NCI-H2029 (cell line): Measurements from ENCODE around the gene CEBPB.
"Not testable (repeated sequence)": the region's sequence is repeated elsewhere in the genome, so short reads cannot be mapped to it uniquely, and the experiment has no call there.

Experiments used
- DNase-seq: peaks from one replicate; lab custom pipeline; 2025; lab: John Stamatoyannopoulos, UW

CEBPB gene

DNA sequence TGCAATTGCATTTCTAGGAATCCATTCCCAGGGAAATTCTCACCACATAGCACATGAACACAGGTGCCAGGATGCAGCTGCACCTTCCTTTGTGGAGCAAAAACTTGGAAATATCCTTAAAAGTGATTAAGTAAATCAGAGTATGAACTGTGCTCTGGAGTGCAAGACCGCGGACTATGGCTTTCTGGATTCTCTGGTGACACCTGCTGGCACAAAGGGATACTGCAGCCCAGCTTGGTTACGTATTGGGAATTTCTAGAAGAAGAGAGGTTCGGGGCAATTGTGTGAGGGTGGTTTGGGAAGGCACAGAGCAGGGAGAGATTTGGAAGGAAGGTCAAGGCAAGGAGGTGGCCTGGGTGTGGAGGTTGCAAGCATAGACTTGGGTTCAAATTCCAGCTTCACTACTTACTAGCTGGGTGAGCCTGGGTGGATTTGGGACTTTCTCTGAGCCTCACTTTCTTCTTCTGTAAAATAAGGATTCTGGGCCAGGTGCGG, 21.3 kb upstream of the CEBPB start:
- peak; percentile 41 for DNase-seq

DNA sequence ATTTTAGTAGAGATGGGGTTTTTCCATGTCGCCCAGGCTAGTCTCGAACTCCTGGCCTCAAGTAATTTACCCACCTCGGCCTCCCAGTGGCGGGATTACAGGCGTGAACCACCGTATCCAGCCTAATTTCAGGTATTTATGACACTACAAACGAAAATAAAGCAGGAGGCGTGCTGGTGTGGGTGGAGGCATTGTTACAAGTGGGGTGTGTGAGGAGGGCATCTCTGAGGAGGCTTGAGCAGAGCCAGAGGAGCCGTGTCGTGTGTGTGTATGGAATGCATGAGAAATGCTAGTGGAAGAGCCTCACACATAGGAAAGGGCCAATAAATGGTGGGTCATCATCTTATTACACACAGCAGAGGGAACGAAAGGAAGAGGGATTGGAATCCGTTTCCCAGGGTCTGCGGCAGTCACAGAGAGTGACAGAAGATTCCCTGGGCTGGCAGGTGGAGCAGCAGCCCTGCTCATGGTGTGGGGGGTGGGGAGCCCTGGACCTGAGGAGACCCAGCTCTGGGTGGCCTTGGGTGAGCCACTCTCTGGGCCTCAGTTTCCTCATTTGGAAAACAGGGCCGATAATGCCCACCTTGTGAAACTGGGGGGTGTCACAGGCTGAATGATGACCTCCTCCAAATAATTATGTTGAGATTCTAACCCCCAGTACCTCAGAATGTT, 19.9 kb upstream of the CEBPB start:
- no peak for DNase-seq

DNA sequence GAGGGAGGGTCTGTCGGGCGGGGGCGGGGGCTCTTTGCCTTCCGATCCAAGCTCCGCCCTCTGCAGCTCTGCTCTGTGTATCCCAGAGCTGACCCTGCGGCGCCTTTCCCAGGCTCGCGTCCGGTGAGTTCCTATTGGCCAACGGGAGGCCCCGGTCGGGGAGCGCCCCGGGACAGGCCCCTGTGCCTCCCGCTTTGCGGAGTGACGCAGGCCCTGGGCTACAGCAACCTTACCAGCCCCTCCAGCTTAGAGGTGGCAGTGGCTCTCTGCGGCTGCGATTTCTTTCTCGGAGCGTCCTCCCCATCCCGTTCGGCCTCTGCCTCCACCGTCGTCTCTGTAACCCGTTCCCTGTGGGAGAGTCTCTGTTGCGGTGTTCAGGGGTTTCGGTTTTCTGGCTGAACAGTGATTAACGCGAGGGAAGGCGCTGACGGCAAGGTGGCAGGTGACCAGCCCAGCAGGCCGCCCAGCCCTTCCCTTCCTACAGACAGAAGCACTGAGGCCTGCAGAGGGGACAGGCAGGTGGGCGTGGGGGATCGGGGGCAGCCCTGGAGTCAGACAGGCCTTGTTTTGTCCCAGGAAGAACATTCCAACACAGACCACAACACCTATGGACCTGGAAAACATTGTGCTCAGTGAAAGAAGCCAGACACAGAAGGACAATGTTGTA, 18.1 kb upstream of the CEBPB start:
- no peak for DNase-seq

DNA sequence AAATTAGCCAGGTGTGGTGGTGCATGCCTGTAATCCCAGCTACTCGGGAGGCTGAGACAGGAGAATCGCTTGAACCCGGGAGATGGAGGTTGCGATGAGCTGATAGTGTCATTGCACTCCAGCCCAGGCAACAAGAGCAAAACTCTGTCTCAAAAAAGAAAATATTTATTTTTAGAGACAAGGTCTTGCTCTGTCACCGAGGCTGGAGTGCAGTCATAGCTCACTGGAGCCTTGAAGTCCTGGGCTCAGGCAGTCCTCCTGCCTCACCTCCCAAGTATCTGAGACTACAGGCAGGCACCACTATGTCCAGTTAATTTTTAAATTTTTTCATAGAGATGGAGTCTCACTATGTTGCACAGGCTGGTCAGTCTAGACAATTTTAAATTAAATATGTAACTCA, 16.2 kb upstream of the CEBPB start:
- DNase-seq: no peak

DNA sequence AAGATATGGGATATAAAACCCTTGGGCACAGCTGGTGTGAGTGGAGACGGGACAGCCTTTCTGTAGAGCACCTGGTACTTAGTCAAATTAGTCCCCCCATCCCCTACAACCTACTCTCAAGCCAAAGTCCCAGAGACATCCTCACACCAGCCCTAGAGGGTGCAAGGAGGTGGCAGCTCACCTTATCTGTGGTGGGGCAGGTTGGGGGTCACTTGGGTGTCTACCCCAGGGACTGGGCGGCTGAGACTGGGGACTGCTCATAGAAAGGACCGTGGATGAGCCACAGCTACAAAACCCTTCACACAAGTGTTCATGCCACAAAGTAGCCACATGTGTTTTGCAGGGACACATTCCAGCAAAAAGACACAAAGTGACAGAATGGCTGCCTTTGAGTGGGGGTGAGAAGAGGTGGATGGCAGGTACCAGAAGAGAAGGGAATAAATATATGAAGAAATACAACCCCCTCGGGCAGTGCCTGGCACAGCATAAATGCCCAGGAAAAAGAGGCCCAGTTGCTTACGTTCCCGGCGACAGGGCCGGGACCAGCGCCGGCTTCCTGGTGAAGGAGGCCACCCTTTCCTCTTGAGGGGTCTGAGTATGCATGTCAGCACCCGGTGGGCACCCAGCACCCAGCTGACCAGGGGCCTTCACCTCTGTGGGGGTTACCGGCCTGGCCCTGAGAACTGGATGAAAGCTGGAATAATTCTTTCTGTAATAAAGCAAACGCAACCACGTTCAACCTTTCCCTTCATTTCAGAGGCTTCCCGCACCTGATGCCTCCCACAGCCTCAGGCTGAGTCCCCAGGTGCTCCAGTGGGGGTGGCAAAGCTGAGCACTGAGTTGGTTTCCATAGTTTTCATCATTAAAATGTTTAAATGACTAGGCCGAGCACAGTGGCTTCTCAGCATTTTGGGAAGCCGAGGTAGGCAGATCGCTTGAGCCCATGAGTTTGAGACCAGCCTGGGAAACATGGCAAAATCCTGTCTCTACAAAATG, 14.4 kb upstream of the CEBPB start:
- DNase-seq: no peak

DNA sequence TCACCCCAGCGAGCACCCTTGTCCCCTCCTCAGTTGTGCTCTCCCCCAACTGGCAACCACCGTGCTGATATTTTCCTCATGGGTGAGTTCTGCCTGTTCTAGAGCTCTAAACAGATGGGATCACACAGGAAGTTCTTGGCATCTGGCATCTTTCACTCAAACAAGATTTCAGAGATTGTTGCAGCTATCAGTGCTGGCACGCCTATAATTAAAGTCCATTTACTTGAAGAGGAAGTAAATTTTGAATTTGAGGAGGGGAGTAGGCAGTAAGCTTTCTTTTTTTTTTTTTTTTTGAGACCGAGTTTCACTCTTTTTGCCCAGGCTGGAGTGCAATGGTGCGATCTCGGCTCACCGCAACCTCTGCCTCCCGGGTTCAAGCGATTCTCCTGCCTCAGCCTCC, 12.0 kb upstream of the CEBPB start:
- not testable (repeated sequence) for DNase-seq

DNA sequence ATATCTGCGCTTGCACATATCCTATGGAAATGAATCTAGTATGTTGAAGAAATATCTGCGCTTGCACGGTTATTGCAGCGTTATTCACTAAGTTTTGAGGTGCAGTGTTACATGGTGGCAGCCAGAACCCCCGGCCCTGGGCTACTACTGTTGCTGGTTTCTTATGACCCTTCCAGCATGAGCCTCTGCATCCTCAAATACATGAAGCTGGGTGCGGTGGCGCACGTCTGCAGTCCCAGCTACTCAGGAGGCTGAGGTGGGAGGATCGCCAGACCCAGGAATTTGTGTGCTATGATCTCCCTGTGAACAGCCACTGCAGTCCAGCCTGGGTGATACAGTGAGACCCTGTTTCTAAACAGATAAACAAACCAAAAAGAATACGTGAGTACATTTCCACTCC, 9.3 kb upstream of the CEBPB start:
- no peak for DNase-seq

DNA sequence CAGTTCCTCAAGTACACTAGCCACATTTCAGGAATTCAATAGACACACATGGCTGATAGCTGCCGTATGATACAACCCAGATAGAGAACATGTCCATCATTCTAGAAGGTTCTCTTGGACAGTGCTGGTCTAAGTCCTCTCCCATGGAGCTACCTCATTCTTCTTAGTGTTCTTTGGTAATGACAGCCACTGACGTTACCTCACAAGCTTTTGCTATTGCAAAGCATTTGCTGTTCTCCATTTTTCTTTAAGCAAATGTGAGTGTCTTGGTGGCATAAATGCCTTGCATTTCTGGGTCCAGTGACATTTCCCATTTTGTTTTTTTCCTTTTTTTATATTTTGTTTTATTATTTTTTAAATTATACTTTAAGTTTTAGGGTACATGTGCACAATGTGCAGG, 8.3 kb upstream of the CEBPB start:
- no peak for DNase-seq

DNA sequence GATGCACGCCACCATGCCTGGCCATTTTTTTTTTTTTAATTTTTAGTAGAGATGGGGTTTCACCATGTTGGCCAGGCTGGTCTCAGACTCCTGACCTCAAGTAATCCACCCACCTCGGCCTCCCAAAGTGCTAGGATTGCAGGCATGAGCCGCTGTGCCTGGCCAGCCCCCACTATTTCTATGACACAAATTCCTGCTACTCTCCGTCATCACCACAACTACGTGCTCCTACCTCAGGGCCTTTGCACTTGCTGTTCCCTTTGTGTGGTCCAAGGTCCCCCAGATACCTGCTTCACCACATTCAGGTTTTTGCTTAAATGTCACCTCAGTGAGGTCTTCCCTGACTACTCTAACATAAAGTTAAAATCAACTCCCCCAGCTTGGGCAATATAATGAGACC, 5.2 kb upstream of the CEBPB start:
- DNase-seq: no peak

DNA sequence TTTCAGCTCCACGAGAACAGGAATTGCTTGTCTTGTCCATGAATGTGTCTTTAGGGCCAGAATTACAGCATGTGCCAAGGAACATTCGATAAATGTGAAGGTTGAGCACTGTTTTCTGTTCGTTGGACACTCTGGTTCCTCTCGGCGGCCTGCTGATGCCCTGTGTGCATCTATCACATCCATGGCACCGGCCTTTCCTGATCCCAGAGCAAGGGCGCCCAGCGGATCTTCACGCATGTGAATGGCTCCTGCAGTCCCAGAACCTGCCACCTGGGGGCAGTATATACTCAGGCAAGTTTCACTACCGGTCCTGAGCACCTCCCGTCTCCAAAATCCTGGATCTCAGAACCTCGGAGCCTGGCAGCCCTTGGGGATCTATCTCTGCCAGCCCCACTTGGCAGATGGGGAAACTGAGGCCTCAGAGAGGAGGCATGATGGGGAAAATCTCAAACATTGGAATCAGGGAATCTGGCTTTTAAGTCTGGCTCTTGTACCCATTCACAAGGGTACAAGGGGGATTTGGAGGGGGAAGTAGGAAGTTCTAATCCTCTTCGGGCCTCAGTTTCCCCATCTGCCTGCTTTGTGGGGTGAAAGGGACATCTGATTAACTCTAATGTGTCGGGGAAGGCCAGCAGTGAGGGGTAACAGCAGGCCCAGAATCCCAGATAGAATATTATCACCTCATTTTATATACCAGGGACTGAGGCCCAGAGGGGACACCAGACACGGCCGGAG, 4.3 kb upstream of the CEBPB start:
- DNase-seq: peak; percentile 83

DNA sequence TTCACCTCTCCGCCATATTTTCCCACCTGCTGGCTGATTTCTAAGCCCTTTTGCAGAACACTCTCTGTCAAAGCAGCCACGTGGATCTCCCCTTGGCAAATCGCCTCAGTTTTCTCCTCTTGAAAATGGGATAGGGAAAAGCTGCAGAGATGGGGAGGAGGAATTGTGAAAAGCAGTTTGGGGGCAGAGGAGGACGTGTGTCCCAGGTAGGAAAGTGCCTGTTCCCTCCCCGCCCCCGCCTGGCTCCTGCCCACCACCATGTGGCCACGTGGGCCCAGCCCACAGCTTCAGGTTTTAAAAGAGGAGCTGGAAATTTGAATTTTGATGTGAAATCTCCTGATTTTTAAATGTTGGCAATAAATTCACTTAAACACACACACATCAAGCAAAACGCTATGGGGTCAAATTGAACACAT, 3.6 kb upstream of the CEBPB start:
- DNase-seq: no peak

DNA sequence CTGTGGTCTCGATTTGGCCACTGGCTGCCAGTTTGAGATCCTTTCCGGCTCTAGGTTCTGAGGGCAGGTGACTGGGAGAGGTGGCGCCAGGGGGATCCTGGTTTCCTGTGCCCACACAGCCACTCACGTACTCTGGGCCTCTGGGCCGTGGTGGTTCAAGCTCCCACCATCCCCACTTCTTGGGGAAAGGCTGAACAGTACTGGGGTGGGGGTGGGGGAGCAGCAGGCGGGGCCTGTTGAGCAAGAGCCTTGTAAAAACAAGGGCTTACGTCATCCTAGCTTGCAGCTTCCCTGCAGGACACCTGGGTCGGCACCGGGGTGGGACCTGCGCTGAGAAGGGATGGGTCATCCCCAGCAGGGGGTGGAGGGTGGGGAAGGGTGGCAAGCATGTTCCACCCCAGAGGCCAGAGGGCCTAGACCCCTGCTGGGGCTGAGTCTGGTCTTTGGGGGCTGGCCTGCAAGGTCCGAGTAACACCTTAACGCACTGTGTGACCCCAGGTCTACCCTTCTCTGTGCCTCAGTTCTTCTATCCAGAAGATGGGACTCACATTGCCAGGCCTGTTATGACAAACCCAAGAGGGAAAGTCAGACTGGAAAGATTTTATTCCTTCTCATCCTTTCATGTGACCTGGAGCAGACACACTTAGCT, 3.1 kb upstream of the CEBPB start:
- DNase-seq: no peak

DNA sequence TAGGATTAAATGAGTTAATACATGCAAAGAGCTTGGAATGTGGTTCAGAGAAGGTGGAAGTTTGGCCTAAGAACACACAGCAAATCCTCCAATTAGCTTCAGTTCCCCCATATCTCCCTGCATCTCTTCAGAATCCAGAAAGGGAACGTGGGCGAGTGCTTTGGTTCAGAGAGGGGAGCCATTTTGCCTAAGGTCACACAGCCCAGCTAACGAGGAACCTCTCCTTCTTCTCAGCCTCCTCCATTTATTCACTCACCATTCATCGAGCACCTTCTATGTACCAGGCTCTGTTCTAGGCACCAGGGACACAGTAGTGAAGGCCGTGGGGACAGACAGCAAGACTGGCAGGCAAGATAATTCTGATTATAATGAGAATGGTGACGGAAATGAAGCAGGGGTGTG, 2.3 kb upstream of the CEBPB start:
- DNase-seq: no peak

DNA sequence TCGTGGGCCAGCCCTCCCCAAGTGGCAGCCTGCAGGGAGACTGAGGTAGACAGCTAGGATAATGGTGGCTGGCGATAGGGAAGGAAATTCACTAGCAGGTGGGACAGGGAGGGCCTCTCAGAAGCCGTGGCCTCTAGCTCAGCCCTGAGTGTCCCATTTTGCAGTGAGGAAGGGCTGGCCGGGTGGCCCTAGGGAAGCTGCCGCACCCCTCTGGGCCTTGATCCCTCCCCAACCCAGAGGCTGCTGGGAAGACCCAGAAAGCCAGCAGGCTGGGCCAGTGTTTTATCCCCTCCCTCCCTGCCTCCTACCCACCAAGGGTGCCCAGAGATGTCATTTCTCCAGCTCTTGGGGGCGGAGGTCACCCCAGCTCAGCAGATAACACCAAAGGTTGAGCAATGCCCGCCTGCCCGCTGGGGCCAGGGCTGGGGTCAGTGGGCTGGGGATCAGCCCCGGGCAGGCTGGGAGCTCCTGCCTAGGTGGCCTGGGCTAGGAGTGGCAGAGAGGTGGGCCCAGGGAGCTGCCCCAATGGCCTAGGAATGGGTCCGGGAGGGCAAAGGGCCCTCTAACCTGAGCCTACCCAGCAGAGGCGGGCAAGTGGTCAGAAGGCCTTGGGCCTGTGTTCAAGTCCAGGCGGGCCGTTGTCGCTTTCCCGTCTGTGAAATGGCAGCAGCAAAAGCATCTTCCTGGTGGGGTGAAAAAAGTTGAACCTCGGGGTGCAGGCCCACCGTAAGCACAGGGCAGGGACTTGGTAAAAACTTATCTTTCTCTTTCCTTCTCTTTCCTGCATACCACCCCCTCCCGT, 1.6 kb upstream of the CEBPB start:
- no peak for DNase-seq

DNA sequence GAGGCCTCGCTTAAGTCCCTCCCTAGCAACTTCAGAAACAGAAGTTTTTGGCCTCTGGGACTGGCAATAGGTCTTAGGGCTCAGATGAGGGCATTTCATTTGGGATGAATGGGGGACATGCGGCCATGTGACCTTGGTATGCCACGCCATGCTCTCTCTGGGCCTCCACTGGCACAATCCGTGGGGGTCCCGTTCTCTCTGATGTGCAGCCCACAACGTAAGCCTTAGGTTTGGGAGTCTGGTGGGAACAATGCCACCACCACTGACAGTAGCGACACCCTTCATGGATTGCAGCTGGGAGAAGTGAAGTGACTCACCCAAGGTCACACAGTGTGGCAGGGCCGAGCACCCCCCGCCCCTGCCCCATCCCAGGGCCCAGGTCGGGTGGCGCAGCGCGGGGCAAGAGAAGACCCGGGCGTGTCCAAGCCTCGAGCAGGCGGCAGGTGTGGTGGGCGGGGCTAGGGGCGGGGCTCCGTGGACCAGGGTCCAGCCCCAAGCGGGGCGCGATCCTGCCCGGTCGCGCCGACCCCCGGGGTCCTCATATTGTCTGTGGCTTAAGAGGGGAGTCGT, 864 bp upstream of the CEBPB start:
- DNase-seq: no peak

DNA sequence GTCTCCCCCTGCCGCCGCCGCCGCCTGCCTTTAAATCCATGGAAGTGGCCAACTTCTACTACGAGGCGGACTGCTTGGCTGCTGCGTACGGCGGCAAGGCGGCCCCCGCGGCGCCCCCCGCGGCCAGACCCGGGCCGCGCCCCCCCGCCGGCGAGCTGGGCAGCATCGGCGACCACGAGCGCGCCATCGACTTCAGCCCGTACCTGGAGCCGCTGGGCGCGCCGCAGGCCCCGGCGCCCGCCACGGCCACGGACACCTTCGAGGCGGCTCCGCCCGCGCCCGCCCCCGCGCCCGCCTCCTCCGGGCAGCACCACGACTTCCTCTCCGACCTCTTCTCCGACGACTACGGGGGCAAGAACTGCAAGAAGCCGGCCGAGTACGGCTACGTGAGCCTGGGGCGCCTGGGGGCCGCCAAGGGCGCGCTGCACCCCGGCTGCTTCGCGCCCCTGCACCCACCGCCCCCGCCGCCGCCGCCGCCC, 474 bp downstream of the CEBPB start:
- DNase-seq: peak; percentile 52

DNA sequence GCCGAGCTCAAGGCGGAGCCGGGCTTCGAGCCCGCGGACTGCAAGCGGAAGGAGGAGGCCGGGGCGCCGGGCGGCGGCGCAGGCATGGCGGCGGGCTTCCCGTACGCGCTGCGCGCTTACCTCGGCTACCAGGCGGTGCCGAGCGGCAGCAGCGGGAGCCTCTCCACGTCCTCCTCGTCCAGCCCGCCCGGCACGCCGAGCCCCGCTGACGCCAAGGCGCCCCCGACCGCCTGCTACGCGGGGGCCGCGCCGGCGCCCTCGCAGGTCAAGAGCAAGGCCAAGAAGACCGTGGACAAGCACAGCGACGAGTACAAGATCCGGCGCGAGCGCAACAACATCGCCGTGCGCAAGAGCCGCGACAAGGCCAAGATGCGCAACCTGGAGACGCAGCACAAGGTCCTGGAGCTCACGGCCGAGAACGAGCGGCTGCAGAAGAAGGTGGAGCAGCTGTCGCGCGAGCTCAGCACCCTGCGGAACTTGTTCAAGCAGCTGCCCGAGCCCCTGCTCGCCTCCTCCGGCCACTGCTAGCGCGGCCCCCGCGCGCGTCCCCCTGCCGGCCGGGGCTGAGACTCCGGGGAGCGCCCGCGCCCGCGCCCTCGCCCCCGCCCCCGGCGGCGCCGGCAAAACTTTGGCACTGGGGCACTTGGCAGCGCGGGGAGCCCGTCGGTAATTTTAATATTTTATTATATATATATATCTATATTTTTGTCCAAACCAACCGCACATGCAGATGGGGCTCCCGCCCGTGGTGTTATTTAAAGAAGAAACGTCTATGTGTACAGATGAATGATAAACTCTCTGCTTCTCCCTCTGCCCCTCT, 1.1 kb downstream of the CEBPB start:
- DNase-seq: no peak

DNA sequence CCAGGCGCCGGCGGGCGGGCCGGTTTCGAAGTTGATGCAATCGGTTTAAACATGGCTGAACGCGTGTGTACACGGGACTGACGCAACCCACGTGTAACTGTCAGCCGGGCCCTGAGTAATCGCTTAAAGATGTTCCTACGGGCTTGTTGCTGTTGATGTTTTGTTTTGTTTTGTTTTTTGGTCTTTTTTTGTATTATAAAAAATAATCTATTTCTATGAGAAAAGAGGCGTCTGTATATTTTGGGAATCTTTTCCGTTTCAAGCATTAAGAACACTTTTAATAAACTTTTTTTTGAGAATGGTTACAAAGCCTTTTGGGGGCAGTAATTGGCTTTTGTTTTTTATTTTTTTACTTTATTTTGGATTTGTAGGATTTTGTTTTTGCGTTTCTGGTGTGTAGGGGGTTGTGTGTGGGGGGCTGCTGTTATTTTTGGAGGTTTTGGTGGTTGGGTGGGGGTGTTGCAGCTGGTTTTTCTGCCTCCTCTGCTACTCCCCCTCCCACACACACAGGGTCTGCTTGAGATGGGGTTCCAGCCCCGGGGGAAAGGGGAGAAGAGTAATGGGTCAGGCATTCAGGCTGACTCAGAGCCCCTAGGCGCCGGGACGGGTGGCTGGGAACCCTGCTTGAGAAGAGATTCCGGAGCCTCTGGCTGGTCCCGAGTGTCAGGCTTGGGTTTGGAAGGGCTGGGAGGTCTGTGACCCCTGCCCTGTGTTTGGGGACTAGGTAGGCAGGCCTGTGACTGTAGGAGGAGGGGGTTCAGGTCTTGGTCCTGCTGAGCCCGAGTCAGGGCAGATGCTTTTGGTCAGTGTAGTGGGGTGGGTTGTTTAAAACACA, 2.0 kb downstream of the CEBPB start:
- DNase-seq: peak; percentile 85
